ENCODE data around the gene UBE2H. TPM values are rescaled to one million over a fixed set of nuclear protein-coding genes. Genes with fewer than 3 reads are reported as not detected.

Gene UBE2H
- total RNA-seq, 1 donor, result 59.5 TPM

DNA sequence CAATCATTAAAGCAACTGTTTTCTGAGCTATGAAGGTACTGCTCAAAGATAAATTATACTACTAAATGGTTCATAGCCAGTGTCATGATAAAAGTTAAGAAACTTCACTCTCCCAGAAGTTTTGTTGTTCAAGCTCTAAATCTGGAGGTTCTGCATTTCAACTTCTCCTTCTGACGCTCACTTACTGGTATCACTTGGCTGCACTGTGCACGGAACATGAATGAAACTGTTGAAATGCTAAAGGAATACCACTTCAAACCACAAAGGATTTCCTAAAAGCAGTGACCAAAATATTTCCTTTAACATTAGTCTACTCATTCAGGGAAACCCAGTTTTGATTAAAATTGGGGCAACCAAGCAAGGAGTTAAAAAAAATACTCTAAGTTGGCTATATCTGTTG is 93.6 kb downstream of the UBE2H start:
- no peak overlapping the region for H3K4me3 ChIP-seq (ENCODE audit: low read depth, low read length)
- TF ChIP-seq, protein P1, sequence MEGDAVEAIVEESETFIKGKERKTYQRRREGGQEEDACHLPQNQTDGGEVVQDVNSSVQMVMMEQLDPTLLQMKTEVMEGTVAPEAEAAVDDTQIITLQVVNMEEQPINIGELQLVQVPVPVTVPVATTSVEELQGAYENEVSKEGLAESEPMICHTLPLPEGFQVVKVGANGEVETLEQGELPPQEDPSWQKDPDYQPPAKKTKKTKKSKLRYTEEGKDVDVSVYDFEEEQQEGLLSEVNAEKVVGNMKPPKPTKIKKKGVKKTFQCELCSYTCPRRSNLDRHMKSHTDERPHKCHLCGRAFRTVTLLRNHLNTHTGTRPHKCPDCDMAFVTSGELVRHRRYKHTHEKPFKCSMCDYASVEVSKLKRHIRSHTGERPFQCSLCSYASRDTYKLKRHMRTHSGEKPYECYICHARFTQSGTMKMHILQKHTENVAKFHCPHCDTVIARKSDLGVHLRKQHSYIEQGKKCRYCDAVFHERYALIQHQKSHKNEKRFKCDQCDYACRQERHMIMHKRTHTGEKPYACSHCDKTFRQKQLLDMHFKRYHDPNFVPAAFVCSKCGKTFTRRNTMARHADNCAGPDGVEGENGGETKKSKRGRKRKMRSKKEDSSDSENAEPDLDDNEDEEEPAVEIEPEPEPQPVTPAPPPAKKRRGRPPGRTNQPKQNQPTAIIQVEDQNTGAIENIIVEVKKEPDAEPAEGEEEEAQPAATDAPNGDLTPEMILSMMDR (IDR thresholded peaks at IDR 0.05; ENCODE audit: insufficient read depth, low read length), result no peak
- peak; percentile 80 for DNase-seq (ENCODE audit: low read depth)

DNA sequence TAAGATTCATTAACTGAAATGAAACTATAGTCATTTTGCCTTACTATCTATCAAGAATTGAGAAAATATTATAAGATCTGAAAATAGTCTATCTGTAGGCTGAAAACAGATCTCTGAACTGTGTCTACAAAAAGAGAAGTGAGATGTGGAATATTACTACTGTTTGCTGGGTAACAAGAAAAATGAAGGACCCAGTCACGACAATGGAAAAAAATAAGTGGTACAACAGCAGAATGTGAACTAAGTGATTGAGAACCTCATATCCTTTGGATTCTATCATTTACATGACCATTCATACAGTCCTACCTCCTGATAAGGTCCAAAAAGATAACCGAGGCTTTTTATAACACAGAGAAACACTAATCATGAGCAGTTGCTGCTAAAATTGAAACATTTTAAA is 94.3 kb downstream of the UBE2H start:
- DNase-seq (ENCODE audit: low read depth), result no peak
- TF ChIP-seq, protein P1 (IDR thresholded peaks at IDR 0.05; ENCODE audit: insufficient read depth, low read length), result no peak
- no peak overlapping the region for H3K4me3 ChIP-seq (ENCODE audit: low read depth, low read length)

DNA sequence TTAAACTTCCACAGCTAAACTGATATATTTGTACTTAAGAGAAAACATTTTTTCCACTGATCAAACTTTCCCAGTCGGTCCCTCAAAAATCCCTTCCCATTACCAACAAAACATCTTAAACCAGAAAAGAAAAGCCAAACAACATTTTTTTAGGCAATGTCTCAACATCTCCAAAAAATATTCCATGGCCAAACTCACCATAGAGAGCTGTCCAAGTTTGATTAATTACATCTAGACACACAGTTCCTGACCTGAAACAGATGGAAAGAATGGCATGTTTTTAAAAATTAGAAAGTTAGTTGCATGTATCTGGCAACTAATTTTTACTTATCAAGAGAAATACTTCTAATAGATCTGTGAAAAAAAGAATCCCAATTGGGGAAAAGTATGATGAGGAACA is 95.4 kb downstream of the UBE2H start:
- no peak overlapping the region for H3K4me3 ChIP-seq (ENCODE audit: low read depth, low read length)
- DNase-seq (ENCODE audit: low read depth), result peak; percentile 78
- TF ChIP-seq, protein P1 (IDR thresholded peaks at IDR 0.05; ENCODE audit: insufficient read depth, low read length), result no peak

DNA sequence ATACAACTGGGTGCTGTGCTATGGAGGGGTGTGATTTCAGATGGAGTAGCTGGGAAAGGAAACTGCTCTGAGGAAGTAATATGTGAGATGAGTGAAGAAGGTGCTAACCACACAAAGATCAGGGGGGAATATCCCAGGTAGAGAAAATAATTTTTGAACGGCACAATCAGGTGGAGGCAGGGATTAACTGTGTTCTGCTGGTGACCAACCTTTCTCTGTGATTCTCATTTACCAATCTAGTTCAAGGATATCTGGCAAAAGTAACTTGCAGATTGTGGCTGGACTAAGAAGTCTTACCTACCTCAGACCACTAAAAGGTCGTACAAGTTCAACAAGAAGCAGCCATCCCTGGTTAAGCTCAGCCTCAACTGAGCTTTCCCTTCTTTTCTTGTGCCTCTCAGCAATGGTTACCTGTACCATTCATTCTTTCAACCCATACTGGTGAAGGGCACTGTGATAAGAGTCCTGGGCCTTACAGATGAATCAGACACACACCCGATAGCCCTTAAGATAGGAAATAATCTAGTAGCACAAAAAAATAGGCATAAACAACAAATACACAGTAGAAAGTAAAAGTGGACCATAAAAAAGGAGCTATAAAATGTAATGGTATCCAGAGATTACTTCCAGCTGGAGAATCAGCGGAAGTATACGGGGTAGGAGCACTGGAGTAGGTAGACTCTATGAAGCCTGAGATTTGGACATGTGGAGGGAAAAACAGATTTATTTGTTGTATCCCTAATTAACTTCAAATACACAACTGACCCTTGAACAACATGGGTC is 96.6 kb downstream of the UBE2H start:
- TF ChIP-seq, protein P1 (IDR thresholded peaks at IDR 0.05; ENCODE audit: insufficient read depth, low read length), result no peak
- H3K4me3 ChIP-seq (ENCODE audit: low read depth, low read length), result no peak overlapping the region
- DNase-seq (ENCODE audit: low read depth), result no peak

DNA sequence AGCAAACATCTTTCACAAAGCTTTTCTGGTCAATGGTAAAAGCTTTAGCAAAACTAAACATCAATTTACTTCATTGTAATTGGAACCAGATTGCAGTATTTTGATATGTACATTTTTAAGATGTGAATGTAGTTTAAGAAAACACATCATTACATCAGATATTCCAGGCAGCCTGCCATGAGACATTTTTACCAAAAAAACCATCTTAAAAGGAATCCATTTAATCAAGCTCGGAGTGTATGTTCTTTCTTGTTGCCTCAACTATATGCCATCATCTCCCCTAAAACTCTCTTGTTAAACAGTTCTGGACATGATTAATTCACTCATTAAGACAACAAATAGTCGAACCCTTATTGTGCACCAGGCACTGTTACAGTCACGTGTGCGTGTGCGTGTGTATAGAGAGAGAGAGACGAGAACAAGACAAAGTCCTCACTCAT is 97.5 kb downstream of the UBE2H start:
- H3K4me3 ChIP-seq (ENCODE audit: low read depth, low read length), result no peak overlapping the region
- TF ChIP-seq, protein P1 (IDR thresholded peaks at IDR 0.05; ENCODE audit: insufficient read depth, low read length), result no peak
- peak; percentile 99 for DNase-seq (ENCODE audit: low read depth)

DNA sequence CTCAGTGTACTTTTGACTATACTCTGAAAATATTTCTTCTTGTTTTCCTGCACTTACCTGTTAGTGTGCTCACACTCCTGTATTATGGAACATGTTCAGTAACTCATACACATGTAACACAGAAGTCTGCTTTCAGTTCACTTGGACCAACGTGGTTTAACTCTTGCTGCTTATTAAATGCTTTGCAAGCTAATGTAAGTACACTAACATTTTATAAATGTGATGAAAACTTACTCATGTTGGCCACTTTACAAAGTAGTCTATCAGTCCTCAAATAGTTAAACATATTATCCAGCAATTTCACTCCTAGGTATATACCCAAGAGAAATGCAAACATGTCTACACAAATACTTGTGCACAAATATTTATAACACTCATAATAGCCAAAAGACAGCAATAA is 98.4 kb downstream of the UBE2H start:
- no peak overlapping the region for H3K4me3 ChIP-seq (ENCODE audit: low read depth, low read length)
- TF ChIP-seq, protein P1 (IDR thresholded peaks at IDR 0.05; ENCODE audit: insufficient read depth, low read length), result no peak
- peak; percentile 25 for DNase-seq (ENCODE audit: low read depth)

Data from fibroblast of the aortic adventitia (primary cell).